AG04450 (cell line): Measurements from ENCODE around the gene GABBR2. TPM values are rescaled to one million over a fixed set of nuclear protein-coding genes. Genes with fewer than 3 reads are reported as not detected.
A peak's percentile ranks its signal among the peaks of the same experiment; 100 is the strongest.

Experiments used
- CTCF ChIA-PET: fragments of 300-600, 350-600 bp; formaldehyde crosslinking; extraction: SDS; loops from one replicate; lab custom pipeline; 2022; ENCODE audit warnings: antibody characterized with exemption, inconsistent platforms; lab: Charles Lee
- POLR2A ChIA-PET: fragments of 350-600 bp; formaldehyde crosslinking; extraction: SDS; loops from one replicate; lab custom pipeline; 2021; ENCODE audit warnings: antibody characterized with exemption, inconsistent platforms; lab: Yijun Ruan, JAX
- DNase-seq: peaks from one replicate; pipeline ENCODE4 v3.0.0-alpha.2; 2011; ENCODE audit warnings: low read depth, low spot score
- H3K27ac ChIP-seq: one replicate; pipeline ENCODE4 v1.5.1; 2012; ENCODE audit warnings: low read depth, low read length, control low read depth
- H3K27me3 ChIP-seq: one replicate; pipeline ENCODE4 v1.6.0; 2012; ENCODE audit warnings: low read length; ENCODE audit not compliant: control insufficient read depth, insufficient read depth
- H3K4me3 ChIP-seq: 2 replicates; pipeline ENCODE4 v1.5.1; 2011; ENCODE audit warnings: mild to moderate bottlenecking, low read depth, low read length, control low read depth
- H3K9me3 ChIP-seq: 2 replicates; pipeline ENCODE4 v1.5.1; 2012; ENCODE audit warnings: low read length; ENCODE audit not compliant: control insufficient read depth, insufficient read depth
- CTCF ChIP-seq: IDR thresholded peaks from 2 replicates; pipeline ENCODE4 v1.5.1; 2011; ENCODE audit warnings: low read depth, low read length, control low read depth, inconsistent platforms
- polyA plus RNA-seq: library from polyadenylated mRNA; depleted of rRNA; stranded (reverse); fragments of >200 nt; gene quantifications from 2 replicates; pipeline ENCODE4 v1.2.3, GENCODE V29; 2011

Gene GABBR2
- polyA plus RNA-seq, 1 experiment, result 2.4 TPM

GRCh38 chr9:98494852-98495251, 213.9 kb downstream of the GABBR2 start:
- Histone ChIP-seq H3K9me3 (no peaks in the 10 kb centered on the region), H3K27ac (no peak overlapping the region), H3K4me3 (no peak overlapping the region), H3K27me3 (no peaks in the 10 kb centered on the region)
- ChIA-PET POLR2A (no interaction called here), CTCF (no interaction called here)
- TF ChIP-seq CTCF, result no peak
- DNase-seq, result no peak

GRCh38 chr9:98491828-98492227, 216.9 kb downstream of the GABBR2 start:
- ChIA-PET CTCF (interaction anchor here (1.1 kb wide), 1 partner anchor 11 kb away, joined by 3 read pairs; no protein-coding TSS in a partner anchor), POLR2A (interaction anchor here (0.6 to 1.1 kb wide), 2 partner anchors 12 kb away, joined by 3 read pairs; no protein-coding TSS in a partner anchor)
- no peak for TF ChIP-seq CTCF
- peak; percentile 23 for DNase-seq
- Histone ChIP-seq H3K27me3 (no peaks in the 10 kb centered on the region), H3K27ac (peak overlapping the region; percentile 12), H3K9me3 (no peaks in the 10 kb centered on the region), H3K4me3 (no peak overlapping the region)

- Histone ChIP-seq H3K9me3 (no peaks in the 10 kb centered on the region), H3K27ac (no peak overlapping the region), H3K27me3 (no peaks in the 10 kb centered on the region), H3K4me3 (no peak overlapping the region)
- DNase-seq, result no peak
- no peak for TF ChIP-seq CTCF
- CTCF ChIA-PET, result no interaction called here
- POLR2A ChIA-PET, result interaction anchor here (0.6 to 1.1 kb wide), 2 partner anchors 11 to 12 kb away, joined by 3 read pairs; no protein-coding TSS in a partner anchor
Measured at GRCh38 chr9:98491231-98491651, 217.5 kb downstream of the GABBR2 start.

GRCh38 chr9:98488571-98489312, 220.0 kb downstream of the GABBR2 start:
- Histone ChIP-seq H3K27ac (peak overlapping the region; percentile 85), H3K27me3 (no peaks in the 10 kb centered on the region), H3K4me3 (no peak overlapping the region), H3K9me3 (no peaks in the 10 kb centered on the region)
- peak; percentile 85 for DNase-seq
- CTCF ChIA-PET, result interaction anchor here (0.6 to 1.4 kb wide), 7 partner anchors 28 to 249 kb away, joined by 3 read pairs; no protein-coding TSS in a partner anchor
- POLR2A ChIA-PET, result interaction anchor here (0.5 to 1.2 kb wide), 6 partner anchors 13 to 109 kb away, joined by 3 to 8 read pairs (median 3); no protein-coding TSS in a partner anchor
- TF ChIP-seq CTCF, result peak; percentile 14

GRCh38 chr9:98485706-98486105, 223.0 kb downstream of the GABBR2 start:
- CTCF ChIA-PET, result interaction anchor here (0.9 to 1.4 kb wide), 2 partner anchors 76 to 171 kb away, joined by 3 to 4 read pairs; no protein-coding TSS in a partner anchor
- POLR2A ChIA-PET, result no interaction called here
- TF ChIP-seq CTCF, result no peak
- Histone ChIP-seq H3K4me3 (no peak overlapping the region), H3K27ac (no peak overlapping the region), H3K9me3 (no peaks in the 10 kb centered on the region), H3K27me3 (no peaks in the 10 kb centered on the region)
- DNase-seq, result no peak
